Bronchial epithelial cell (primary cell): ENCODE measurements around the gene TAS2R38. TPM values are rescaled to one million over a fixed set of nuclear protein-coding genes. Genes with fewer than 3 reads are reported as not detected.

Experiments used
- DNase-seq: peaks from one replicate; pipeline ENCODE4 v3.0.0-alpha.2; 2010; ENCODE audit warnings: low read depth
- FAIRE-seq: peaks from 2 replicates; lab custom pipeline; 2011; peaks lifted over from hg19 to GRCh38; lab: Jason Lieb, UNC
- H3K27me3 ChIP-seq: 2 replicates; pipeline ENCODE4 v1.5.1; 2011; ENCODE audit warnings: low read length; ENCODE audit not compliant: control insufficient read depth, insufficient read depth
- H3K36me3 ChIP-seq: 2 replicates; pipeline ENCODE4 v1.5.1; 2011; ENCODE audit warnings: low read length; ENCODE audit not compliant: control insufficient read depth, insufficient read depth
- H3K4me3 ChIP-seq: 2 replicates; pipeline ENCODE4 v1.5.1; 2011; ENCODE audit warnings: mild to moderate bottlenecking, low read depth, low read length, control low read depth
- CTCF ChIP-seq: IDR thresholded peaks from 2 replicates; pipeline ENCODE4 v1.5.1; 2011; ENCODE audit warnings: mild to moderate bottlenecking, moderate library complexity, low read length, control low read depth, inconsistent platforms; ENCODE audit not compliant: insufficient read depth, severe bottlenecking
- total RNA-seq: library from RNA; depleted of rRNA; stranded (reverse); fragments of >200 nt; gene quantifications from 2 replicates; pipeline ENCODE4 v1.2.1, GENCODE V29; 2014

TAS2R38 gene
- total RNA-seq, 1 donor from 2014 or later = not detected

GRCh38 chr7:142009187-142009586 is 35.6 kb upstream of the TAS2R38 start:
- no peak for TF ChIP-seq CTCF
- no peak for DNase-seq
- H3K27me3 ChIP-seq = no peaks in the 10 kb centered on the region
- H3K4me3 ChIP-seq = no peak overlapping the region
- H3K36me3 ChIP-seq = no peaks in the 10 kb centered on the region
- no peak for FAIRE-seq

GRCh38 chr7:142006577-142006976 is 33.0 kb upstream of the TAS2R38 start:
- TF ChIP-seq CTCF = no peak
- DNase-seq (no peak), FAIRE-seq (no peak)

GRCh38 chr7:142002179-142002578 is 28.6 kb upstream of the TAS2R38 start:
- DNase-seq = peak; percentile 62
- Histone ChIP-seq H3K4me3 (no peak overlapping the region), H3K27me3 (no peaks in the 10 kb centered on the region), H3K36me3 (no peaks in the 10 kb centered on the region)
- TF ChIP-seq CTCF = no peak
- no peak for FAIRE-seq

More at GRCh38 chr7:142006577-142006976, 33.0 kb upstream of the TAS2R38 start:
- H3K36me3 ChIP-seq = no peaks in the 10 kb centered on the region
- no peaks in the 10 kb centered on the region for H3K27me3 ChIP-seq
- no peak overlapping the region for H3K4me3 ChIP-seq

GRCh38 chr7:142001163-142001874 is 27.7 kb upstream of the TAS2R38 start:
- DNase-seq (peak; percentile 78), FAIRE-seq (peak; percentile 47)
- H3K27me3 ChIP-seq = no peaks in the 10 kb centered on the region
- no peaks in the 10 kb centered on the region for H3K36me3 ChIP-seq
- no peak overlapping the region for H3K4me3 ChIP-seq
- TF ChIP-seq CTCF = no peak

GRCh38 chr7:142000244-142000643 is 26.7 kb upstream of the TAS2R38 start:
- no peak for DNase-seq
- no peak for TF ChIP-seq CTCF
- Histone ChIP-seq H3K4me3 (no peak overlapping the region), H3K36me3 (no peaks in the 10 kb centered on the region), H3K27me3 (no peaks in the 10 kb centered on the region)
- FAIRE-seq = no peak
